ENCODE data around the gene SKIC3.
A peak's percentile ranks its signal among the peaks of the same experiment; 100 is the strongest.

SKIC3 gene

GRCh38 chr5:95565280-95565920 is 10.6 kb upstream of the SKIC3 start:
- H3K9me3 ChIP-seq (ENCODE audit: control insufficient read depth in 5 of 5, low read length in 5 of 5), result no peaks in the 10 kb centered on the region
- no peaks in the 10 kb centered on the region for H3K27me3 ChIP-seq (ENCODE audit: control insufficient read depth in 5 of 5, insufficient read depth in 4 of 5, low read length in 5 of 5)
- H3K4me3 ChIP-seq (ENCODE audit: low read depth in 1 of 5, low read length in 5 of 5), result no peak overlapping the region
- no peak overlapping the region for H3K27ac ChIP-seq (ENCODE audit: low read depth, low read length)
- no peaks in the 10 kb centered on the region for H3K4me1 ChIP-seq (ENCODE audit: control insufficient read depth in 5 of 5, insufficient read depth in 5 of 5, low read length in 5 of 5)
- H3K9ac ChIP-seq (ENCODE audit: low read length in 5 of 5), result no peak overlapping the region
- H3K36me3 ChIP-seq (ENCODE audit: control insufficient read depth in 5 of 5, insufficient read depth in 5 of 5, low read length in 5 of 5), result peaks cover 3 to 28% (median 12%) of the 10 kb centered on the region in 5 donors

- Histone ChIP-seq H3K4me3 (ENCODE audit: low read depth in 1 of 5, low read length in 5 of 5) (no peak overlapping the region), H3K4me1 (ENCODE audit: control insufficient read depth in 5 of 5, insufficient read depth in 5 of 5, low read length in 5 of 5) (no peaks in the 10 kb centered on the region), H3K9ac (ENCODE audit: low read length in 5 of 5) (no peak overlapping the region), H3K9me3 (ENCODE audit: control insufficient read depth in 5 of 5, low read length in 5 of 5) (no peaks in the 10 kb centered on the region), H3K36me3 (ENCODE audit: control insufficient read depth in 5 of 5, insufficient read depth in 5 of 5, low read length in 5 of 5) (peaks cover 3 to 21% (median 9%) of the 10 kb centered on the region in 5 donors), H3K27ac (ENCODE audit: low read depth, low read length) (no peak overlapping the region), H3K27me3 (ENCODE audit: control insufficient read depth in 5 of 5, insufficient read depth in 4 of 5, low read length in 5 of 5) (no peaks in the 10 kb centered on the region)
These were observed 9.7 kb upstream of the SKIC3 start for GRCh38 chr5:95564450-95564849.

DNA sequence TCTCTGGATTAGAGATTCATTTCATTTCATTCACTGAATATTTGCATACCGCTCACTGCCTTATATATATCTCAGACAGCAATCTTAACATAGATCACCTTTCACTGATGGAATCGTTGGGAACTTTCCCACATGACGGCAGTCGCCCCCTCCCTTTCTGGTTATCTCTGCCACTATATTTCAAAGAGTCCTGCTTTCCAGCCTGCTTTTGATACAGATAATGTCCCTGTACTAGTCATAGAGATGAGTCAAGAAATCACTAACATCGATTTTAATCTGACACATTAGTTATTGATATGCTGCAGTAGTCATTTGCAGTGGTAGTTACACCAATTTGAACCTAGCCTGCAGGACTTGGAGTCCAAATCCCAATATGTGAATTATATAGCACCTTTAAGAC is 8.6 kb upstream of the SKIC3 start:
- Histone ChIP-seq H3K36me3 (ENCODE audit: control insufficient read depth in 5 of 5, insufficient read depth in 5 of 5, low read length in 5 of 5) (peaks cover 0 to 13% (median 6%) of the 10 kb centered on the region in 5 donors), H3K9ac (ENCODE audit: low read length in 5 of 5) (no peak overlapping the region), H3K27me3 (ENCODE audit: control insufficient read depth in 5 of 5, insufficient read depth in 4 of 5, low read length in 5 of 5) (no peaks in the 10 kb centered on the region), H3K4me3 (ENCODE audit: low read depth in 1 of 5, low read length in 5 of 5) (no peak overlapping the region), H3K9me3 (ENCODE audit: control insufficient read depth in 5 of 5, low read length in 5 of 5) (no peaks in the 10 kb centered on the region), H3K4me1 (ENCODE audit: control insufficient read depth in 5 of 5, insufficient read depth in 5 of 5, low read length in 5 of 5) (no peaks in the 10 kb centered on the region), H3K27ac (ENCODE audit: low read depth, low read length) (no peak overlapping the region)

DNA sequence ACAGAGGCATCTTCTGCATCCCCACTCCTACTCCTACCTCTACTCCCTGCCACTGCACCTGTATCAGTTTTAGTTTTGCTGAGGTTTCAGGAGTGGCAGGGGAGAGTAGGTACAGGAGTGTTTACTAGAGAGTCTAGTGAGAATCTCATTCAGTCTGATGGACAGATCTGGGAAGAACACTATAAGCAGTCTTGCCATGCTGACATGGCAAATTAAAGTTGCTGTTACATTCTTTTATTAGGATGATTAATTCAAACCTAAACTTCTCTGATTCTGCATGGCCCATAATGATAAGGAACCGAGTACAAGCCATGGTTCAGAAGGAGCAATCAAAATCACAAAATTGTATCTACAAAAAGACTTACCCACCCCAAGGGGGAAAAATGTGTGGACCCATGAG is 7.5 kb upstream of the SKIC3 start:
- H3K36me3 ChIP-seq (ENCODE audit: control insufficient read depth in 5 of 5, insufficient read depth in 5 of 5, low read length in 5 of 5), result peaks cover 0 to 7% (median 4%) of the 10 kb centered on the region in 5 donors
- no peak overlapping the region for H3K27ac ChIP-seq (ENCODE audit: low read depth, low read length)
- H3K4me3 ChIP-seq (ENCODE audit: low read depth in 1 of 5, low read length in 5 of 5), result no peak overlapping the region
- H3K9me3 ChIP-seq (ENCODE audit: control insufficient read depth in 5 of 5, low read length in 5 of 5), result no peaks in the 10 kb centered on the region
- no peaks in the 10 kb centered on the region for H3K4me1 ChIP-seq (ENCODE audit: control insufficient read depth in 5 of 5, insufficient read depth in 5 of 5, low read length in 5 of 5)
- no peak overlapping the region for H3K9ac ChIP-seq (ENCODE audit: low read length in 5 of 5)
- H3K27me3 ChIP-seq (ENCODE audit: control insufficient read depth in 5 of 5, insufficient read depth in 4 of 5, low read length in 5 of 5), result no peaks in the 10 kb centered on the region

DNA sequence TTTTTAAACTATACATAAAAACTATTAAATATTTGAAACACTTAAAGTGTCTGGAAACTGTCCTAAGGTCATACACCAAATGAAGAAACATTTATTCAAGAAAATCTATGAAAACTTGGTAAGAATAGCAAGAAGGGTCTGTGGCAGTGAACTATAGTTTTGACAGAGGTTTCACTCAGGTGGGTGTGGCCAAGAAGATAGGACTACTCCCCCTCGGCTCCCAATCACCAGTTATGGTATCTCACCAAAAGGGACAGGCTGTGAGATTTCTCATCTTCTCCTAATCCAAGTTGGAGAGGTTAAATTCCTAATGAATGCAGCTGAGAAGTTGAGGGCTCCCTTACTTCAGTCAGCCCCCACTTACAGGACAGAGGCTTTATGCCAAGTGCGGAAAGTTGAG is 3.1 kb upstream of the SKIC3 start:
- Histone ChIP-seq H3K9ac (ENCODE audit: low read length in 5 of 5) (no peak overlapping the region), H3K4me1 (ENCODE audit: control insufficient read depth in 5 of 5, insufficient read depth in 5 of 5, low read length in 5 of 5) (peaks cover 10 to 22% (median 20%) of the 10 kb centered on the region in 5 donors), H3K9me3 (ENCODE audit: control insufficient read depth in 5 of 5, low read length in 5 of 5) (peaks cover 0 to 2% (median 0%) of the 10 kb centered on the region in 5 donors), H3K4me3 (ENCODE audit: low read depth in 1 of 5, low read length in 5 of 5) (no peak overlapping the region), H3K27me3 (ENCODE audit: control insufficient read depth in 5 of 5, insufficient read depth in 4 of 5, low read length in 5 of 5) (peaks cover 0 to 4% (median 0%) of the 10 kb centered on the region in 5 donors), H3K27ac (ENCODE audit: low read depth, low read length) (no peak overlapping the region), H3K36me3 (ENCODE audit: control insufficient read depth in 5 of 5, insufficient read depth in 5 of 5, low read length in 5 of 5) (peaks cover 0 to 2% (median 0%) of the 10 kb centered on the region in 5 donors)

DNA sequence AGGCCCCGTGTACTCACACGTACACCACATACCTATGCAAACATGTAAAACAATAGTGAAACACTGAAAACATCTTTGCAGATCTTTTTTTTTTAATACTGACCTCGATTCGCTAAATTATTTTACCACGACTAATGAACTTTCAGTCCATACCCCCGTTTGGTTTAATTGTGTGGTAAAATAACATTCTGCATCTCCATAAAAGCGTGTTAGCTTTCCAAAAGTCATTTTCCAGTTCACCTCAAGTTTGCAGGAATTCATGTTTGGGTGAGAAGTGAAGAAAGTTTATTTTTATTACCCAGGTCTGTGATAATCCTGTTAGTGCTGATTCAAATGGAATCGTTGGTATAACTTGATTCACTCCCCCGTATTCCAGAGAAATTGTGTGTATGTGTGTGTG is 776 bp upstream of the SKIC3 start:
- peaks cover 10 to 22% (median 20%) of the 10 kb centered on the region in 5 donors for H3K4me1 ChIP-seq (ENCODE audit: control insufficient read depth in 5 of 5, insufficient read depth in 5 of 5, low read length in 5 of 5)
- H3K27me3 ChIP-seq (ENCODE audit: control insufficient read depth in 5 of 5, insufficient read depth in 4 of 5, low read length in 5 of 5), result peaks cover 0 to 4% (median 0%) of the 10 kb centered on the region in 5 donors
- peak overlapping the region; percentile 85 to 94 (median 91) for H3K9ac ChIP-seq (ENCODE audit: low read length in 5 of 5)
- peaks cover 0 to 2% (median 0%) of the 10 kb centered on the region in 5 donors for H3K9me3 ChIP-seq (ENCODE audit: control insufficient read depth in 5 of 5, low read length in 5 of 5)
- peak overlapping the region; percentile 77 for H3K27ac ChIP-seq (ENCODE audit: low read depth, low read length)
- peak overlapping the region; percentile 86 to 98 (median 88) for H3K4me3 ChIP-seq (ENCODE audit: low read depth in 1 of 5, low read length in 5 of 5)
- H3K36me3 ChIP-seq (ENCODE audit: control insufficient read depth in 5 of 5, insufficient read depth in 5 of 5, low read length in 5 of 5), result peaks cover 0 to 7% (median 0%) of the 10 kb centered on the region in 5 donors

GRCh38 chr5:95554331-95554646 is 488 bp downstream of the SKIC3 start:
- Histone ChIP-seq H3K27me3 (ENCODE audit: control insufficient read depth in 5 of 5, insufficient read depth in 4 of 5, low read length in 5 of 5) (peaks cover 0 to 4% (median 0%) of the 10 kb centered on the region in 5 donors), H3K36me3 (ENCODE audit: control insufficient read depth in 5 of 5, insufficient read depth in 5 of 5, low read length in 5 of 5) (peaks cover 0 to 7% (median 5%) of the 10 kb centered on the region in 5 donors), H3K4me1 (ENCODE audit: control insufficient read depth in 5 of 5, insufficient read depth in 5 of 5, low read length in 5 of 5) (peaks cover 10 to 22% (median 20%) of the 10 kb centered on the region in 5 donors), H3K4me3 (ENCODE audit: low read depth in 1 of 5, low read length in 5 of 5) (peak overlapping the region; percentile 86 to 98 (median 88)), H3K9me3 (ENCODE audit: control insufficient read depth in 5 of 5, low read length in 5 of 5) (peaks cover 0 to 2% (median 0%) of the 10 kb centered on the region in 5 donors), H3K27ac (ENCODE audit: low read depth, low read length) (peak overlapping the region; percentile 77), H3K9ac (ENCODE audit: low read length in 5 of 5) (peak overlapping the region; percentile 85 to 94 (median 91))

GRCh38 chr5:95549030-95549429 is 5.7 kb downstream of the SKIC3 start:
- Histone ChIP-seq H3K4me3 (ENCODE audit: low read depth in 1 of 5, low read length in 5 of 5) (no peak overlapping the region), H3K9me3 (ENCODE audit: control insufficient read depth in 5 of 5, low read length in 5 of 5) (no peaks in the 10 kb centered on the region), H3K9ac (ENCODE audit: low read length in 5 of 5) (no peak overlapping the region), H3K27me3 (ENCODE audit: control insufficient read depth in 5 of 5, insufficient read depth in 4 of 5, low read length in 5 of 5) (no peaks in the 10 kb centered on the region), H3K36me3 (ENCODE audit: control insufficient read depth in 5 of 5, insufficient read depth in 5 of 5, low read length in 5 of 5) (peaks cover 22 to 43% (median 41%) of the 10 kb centered on the region in 5 donors), H3K27ac (ENCODE audit: low read depth, low read length) (no peak overlapping the region), H3K4me1 (ENCODE audit: control insufficient read depth in 5 of 5, insufficient read depth in 5 of 5, low read length in 5 of 5) (peaks cover 2 to 7% (median 5%) of the 10 kb centered on the region in 5 donors)

- no peaks in the 10 kb centered on the region for H3K27me3 ChIP-seq (ENCODE audit: control insufficient read depth in 5 of 5, insufficient read depth in 4 of 5, low read length in 5 of 5)
- H3K4me3 ChIP-seq (ENCODE audit: low read depth in 1 of 5, low read length in 5 of 5), result no peak overlapping the region
- H3K27ac ChIP-seq (ENCODE audit: low read depth, low read length), result no peak overlapping the region
- H3K4me1 ChIP-seq (ENCODE audit: control insufficient read depth in 5 of 5, insufficient read depth in 5 of 5, low read length in 5 of 5), result no peaks in the 10 kb centered on the region
- H3K9me3 ChIP-seq (ENCODE audit: control insufficient read depth in 5 of 5, low read length in 5 of 5), result no peaks in the 10 kb centered on the region
- peak overlapping the region in 1 of 5 donors; percentile 17 for H3K9ac ChIP-seq (ENCODE audit: low read length in 5 of 5)
- H3K36me3 ChIP-seq (ENCODE audit: control insufficient read depth in 5 of 5, insufficient read depth in 5 of 5, low read length in 5 of 5), result peaks cover 34 to 66% (median 58%) of the 10 kb centered on the region in 5 donors
These were observed 11.6 kb downstream of the SKIC3 start for GRCh38 chr5:95543017-95543705.

GRCh38 chr5:95537501-95537900 is 17.3 kb downstream of the SKIC3 start:
- H3K4me3 ChIP-seq (ENCODE audit: low read depth in 1 of 5, low read length in 5 of 5), result no peak overlapping the region
- no peak overlapping the region for H3K9ac ChIP-seq (ENCODE audit: low read length in 5 of 5)
- H3K36me3 ChIP-seq (ENCODE audit: control insufficient read depth in 5 of 5, insufficient read depth in 5 of 5, low read length in 5 of 5), result peaks cover 23 to 68% (median 58%) of the 10 kb centered on the region in 5 donors
- H3K9me3 ChIP-seq (ENCODE audit: control insufficient read depth in 5 of 5, low read length in 5 of 5), result no peaks in the 10 kb centered on the region
- H3K4me1 ChIP-seq (ENCODE audit: control insufficient read depth in 5 of 5, insufficient read depth in 5 of 5, low read length in 5 of 5), result no peaks in the 10 kb centered on the region
- no peaks in the 10 kb centered on the region for H3K27me3 ChIP-seq (ENCODE audit: control insufficient read depth in 5 of 5, insufficient read depth in 4 of 5, low read length in 5 of 5)
- H3K27ac ChIP-seq (ENCODE audit: low read depth, low read length), result no peak overlapping the region
